ENCODE results near the gene MAF.

MAF gene

GRCh38 chr16:79571065-79571902 is 29.3 kb downstream of the MAF start:
- H3K9me2 ChIP-seq (replicated peaks; ENCODE audit: low read depth, low read length): no peaks in the 10 kb centered on the region
- H3K9me3 ChIP-seq (ENCODE audit: insufficient read depth, low read depth, low read length): no peaks in the 10 kb centered on the region
- no peaks in the 10 kb centered on the region for H3K79me2 ChIP-seq (ENCODE audit: insufficient read depth, low read length)
- no peak overlapping the region for H3K4me2 ChIP-seq (ENCODE audit: low read depth, low read length, poor library complexity, severe bottlenecking)
- H2AFZ ChIP-seq (ENCODE audit: low read length): no peak overlapping the region
- no peaks in the 10 kb centered on the region for H3F3A ChIP-seq (ENCODE audit: low read depth)
- TF ChIP-seq CTCF (conservative IDR thresholded peaks at IDR 0.05; ENCODE audit: low read length) (no peak), EZH2phosphoT487 (IDR thresholded peaks at IDR 0.05; ENCODE audit: borderline replicate concordance) (no peak)
- no peaks in the 10 kb centered on the region for H3K4me1 ChIP-seq (ENCODE audit: insufficient read depth, low read length, poor library complexity, severe bottlenecking)
- no peak overlapping the region for H3K4me3 ChIP-seq (ENCODE audit: low read length, poor library complexity, severe bottlenecking)
- H4K20me1 ChIP-seq (ENCODE audit: insufficient read depth, low read length, poor library complexity, severe bottlenecking): no peaks in the 10 kb centered on the region
- no peaks in the 10 kb centered on the region for H3K27me3 ChIP-seq (ENCODE audit: insufficient read depth, low read length, poor library complexity, severe bottlenecking)
- no peaks in the 10 kb centered on the region for H3K36me3 ChIP-seq (ENCODE audit: insufficient read depth, low read length)
- no peak overlapping the region for H3K9ac ChIP-seq (ENCODE audit: low read depth, low read length, poor library complexity, severe bottlenecking)

- Histone ChIP-seq H3K27me3 (ENCODE audit: insufficient read depth, low read length, poor library complexity, severe bottlenecking) (no peaks in the 10 kb centered on the region), H3K4me3 (ENCODE audit: low read length, poor library complexity, severe bottlenecking) (no peak overlapping the region), H3K9me2 (replicated peaks; ENCODE audit: low read depth, low read length) (no peaks in the 10 kb centered on the region), H3K4me1 (ENCODE audit: insufficient read depth, low read length, poor library complexity, severe bottlenecking) (no peaks in the 10 kb centered on the region), H3K79me2 (ENCODE audit: insufficient read depth, low read length) (no peaks in the 10 kb centered on the region), H3K36me3 (ENCODE audit: insufficient read depth, low read length) (no peaks in the 10 kb centered on the region), H2AFZ (ENCODE audit: low read length) (no peak overlapping the region), H3K9me3 (ENCODE audit: insufficient read depth, low read depth, low read length) (no peaks in the 10 kb centered on the region), H3F3A (ENCODE audit: low read depth) (no peaks in the 10 kb centered on the region), H3K4me2 (ENCODE audit: low read depth, low read length, poor library complexity, severe bottlenecking) (no peak overlapping the region), H3K9ac (ENCODE audit: low read depth, low read length, poor library complexity, severe bottlenecking) (no peak overlapping the region), H4K20me1 (ENCODE audit: insufficient read depth, low read length, poor library complexity, severe bottlenecking) (no peaks in the 10 kb centered on the region)
- no peak for TF ChIP-seq EZH2phosphoT487 (IDR thresholded peaks at IDR 0.05; ENCODE audit: borderline replicate concordance)
- TF ChIP-seq CTCF (conservative IDR thresholded peaks at IDR 0.05; ENCODE audit: low read length): no peak
Observed at GRCh38 chr16:79564671-79565107, 35.8 kb downstream of the MAF start.

- Histone ChIP-seq H4K20me1 (ENCODE audit: insufficient read depth, low read length, poor library complexity, severe bottlenecking) (no peaks in the 10 kb centered on the region), H2AFZ (ENCODE audit: low read length) (no peak overlapping the region), H3K9me3 (ENCODE audit: insufficient read depth, low read depth, low read length) (no peaks in the 10 kb centered on the region), H3K9ac (ENCODE audit: low read depth, low read length, poor library complexity, severe bottlenecking) (no peak overlapping the region), H3K79me2 (ENCODE audit: insufficient read depth, low read length) (no peaks in the 10 kb centered on the region), H3F3A (ENCODE audit: low read depth) (no peaks in the 10 kb centered on the region), H3K4me3 (ENCODE audit: low read length, poor library complexity, severe bottlenecking) (no peak overlapping the region), H3K4me1 (ENCODE audit: insufficient read depth, low read length, poor library complexity, severe bottlenecking) (no peaks in the 10 kb centered on the region), H3K9me2 (replicated peaks; ENCODE audit: low read depth, low read length) (no peaks in the 10 kb centered on the region), H3K4me2 (ENCODE audit: low read depth, low read length, poor library complexity, severe bottlenecking) (no peak overlapping the region), H3K36me3 (ENCODE audit: insufficient read depth, low read length) (no peaks in the 10 kb centered on the region), H3K27me3 (ENCODE audit: insufficient read depth, low read length, poor library complexity, severe bottlenecking) (no peaks in the 10 kb centered on the region)
- TF ChIP-seq EZH2phosphoT487 (IDR thresholded peaks at IDR 0.05; ENCODE audit: borderline replicate concordance) (no peak), CTCF (conservative IDR thresholded peaks at IDR 0.05; ENCODE audit: low read length) (no peak)
Observed at GRCh38 chr16:79563921-79564320, 36.6 kb downstream of the MAF start.
